ENCODE results near the gene FAM163B. TPM values are rescaled to one million over a fixed set of nuclear protein-coding genes. Genes with fewer than 3 reads are reported as not detected.
"Not testable (repeated sequence)": the region's sequence is repeated elsewhere in the genome, so short reads cannot be mapped to it uniquely, and the experiment has no call there.

Gene FAM163B
- polyA plus RNA-seq, 1 of the 3 experiments (the other 2 are of a cell fraction), result 0.05 TPM

DNA sequence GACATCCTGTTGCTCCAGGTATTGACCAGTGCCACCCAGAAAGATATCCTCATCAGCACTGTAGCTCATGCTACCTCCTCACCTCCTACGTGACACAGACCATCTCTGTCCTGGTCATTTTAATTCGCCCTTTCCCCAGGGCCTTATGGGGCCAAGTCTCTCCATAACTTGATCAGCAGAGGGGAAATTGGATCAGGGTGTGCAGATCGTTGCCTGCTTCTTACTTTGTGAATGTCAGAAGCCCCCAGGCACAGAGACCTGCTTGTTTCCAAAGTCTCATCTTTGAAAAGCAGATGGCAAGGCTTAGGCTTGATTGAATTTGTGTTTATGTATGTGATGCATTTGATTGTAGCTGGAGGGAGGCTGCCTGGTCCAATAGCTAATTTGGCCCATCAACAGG, 18.2 kb upstream of the FAM163B start (continued):
- peak; percentile 10; the same call in 1 of the 2 replicates for TF ChIP-seq TCF12 (IDR thresholded peaks at IDR 0.05)
- no peak for TF ChIP-seq TEAD4 (IDR thresholded peaks at IDR 0.05; ENCODE audit: borderline replicate concordance, insufficient read depth)
- TF ChIP-seq ELF1 (IDR thresholded peaks at IDR 0.05), result no peak
- no peak for TF ChIP-seq POLR2AphosphoS5 (IDR thresholded peaks at IDR 0.05; ENCODE audit: low read depth, low read length)
- peak; percentile 86 for TF ChIP-seq GATA2 (CRISPR knock-in tag; IDR thresholded peaks at IDR 0.05)
- TF ChIP-seq RAD21 (IDR thresholded peaks at IDR 0.05; ENCODE audit: low read length), result no peak; the same call in 1 of the 2 replicates
- TF ChIP-seq SMC3 (IDR thresholded peaks at IDR 0.05; ENCODE audit: low read depth, low read length), result no peak
- 0 out of 2 replicates have a peak, but pooled peaks have one; percentile 28 for TF ChIP-seq RFX5 (IDR thresholded peaks at IDR 0.05; ENCODE audit: low read length)
- TF ChIP-seq RXRA (IDR thresholded peaks at IDR 0.05; ENCODE audit: borderline replicate concordance, low read depth), result no peak
- TF ChIP-seq RCOR1 (IDR thresholded peaks at IDR 0.05; ENCODE audit: low read length), result peak; percentile 85
- TF ChIP-seq, protein P1, sequence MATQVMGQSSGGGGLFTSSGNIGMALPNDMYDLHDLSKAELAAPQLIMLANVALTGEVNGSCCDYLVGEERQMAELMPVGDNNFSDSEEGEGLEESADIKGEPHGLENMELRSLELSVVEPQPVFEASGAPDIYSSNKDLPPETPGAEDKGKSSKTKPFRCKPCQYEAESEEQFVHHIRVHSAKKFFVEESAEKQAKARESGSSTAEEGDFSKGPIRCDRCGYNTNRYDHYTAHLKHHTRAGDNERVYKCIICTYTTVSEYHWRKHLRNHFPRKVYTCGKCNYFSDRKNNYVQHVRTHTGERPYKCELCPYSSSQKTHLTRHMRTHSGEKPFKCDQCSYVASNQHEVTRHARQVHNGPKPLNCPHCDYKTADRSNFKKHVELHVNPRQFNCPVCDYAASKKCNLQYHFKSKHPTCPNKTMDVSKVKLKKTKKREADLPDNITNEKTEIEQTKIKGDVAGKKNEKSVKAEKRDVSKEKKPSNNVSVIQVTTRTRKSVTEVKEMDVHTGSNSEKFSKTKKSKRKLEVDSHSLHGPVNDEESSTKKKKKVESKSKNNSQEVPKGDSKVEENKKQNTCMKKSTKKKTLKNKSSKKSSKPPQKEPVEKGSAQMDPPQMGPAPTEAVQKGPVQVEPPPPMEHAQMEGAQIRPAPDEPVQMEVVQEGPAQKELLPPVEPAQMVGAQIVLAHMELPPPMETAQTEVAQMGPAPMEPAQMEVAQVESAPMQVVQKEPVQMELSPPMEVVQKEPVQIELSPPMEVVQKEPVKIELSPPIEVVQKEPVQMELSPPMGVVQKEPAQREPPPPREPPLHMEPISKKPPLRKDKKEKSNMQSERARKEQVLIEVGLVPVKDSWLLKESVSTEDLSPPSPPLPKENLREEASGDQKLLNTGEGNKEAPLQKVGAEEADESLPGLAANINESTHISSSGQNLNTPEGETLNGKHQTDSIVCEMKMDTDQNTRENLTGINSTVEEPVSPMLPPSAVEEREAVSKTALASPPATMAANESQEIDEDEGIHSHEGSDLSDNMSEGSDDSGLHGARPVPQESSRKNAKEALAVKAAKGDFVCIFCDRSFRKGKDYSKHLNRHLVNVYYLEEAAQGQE (IDR thresholded peaks at IDR 0.05; ENCODE audit: low read depth, low read length), result no peak
- no peak for TF ChIP-seq ZBTB33 (IDR thresholded peaks at IDR 0.05; ENCODE audit: borderline replicate concordance, low read depth)
- TF ChIP-seq EZH2phosphoT487 (IDR thresholded peaks at IDR 0.05; ENCODE audit: borderline replicate concordance, low read depth), result no peak
- no peak for TF ChIP-seq NRF1 (IDR thresholded peaks at IDR 0.05; ENCODE audit: low read depth, low read length)
- TF ChIP-seq YY1 (IDR thresholded peaks at IDR 0.05; ENCODE audit: low read depth), result no peak
- TF ChIP-seq MXI1 (IDR thresholded peaks at IDR 0.05; ENCODE audit: low read depth, low read length), result peak; percentile 24; the same call in 1 of the 2 replicates
- TF ChIP-seq SIN3A (IDR thresholded peaks at IDR 0.05; ENCODE audit: borderline replicate concordance, low read depth, low read length), result no peak
- TF ChIP-seq GABPA (IDR thresholded peaks at IDR 0.05; ENCODE audit: low read depth), result no peak
- TF ChIP-seq EP300 (IDR thresholded peaks at IDR 0.05; ENCODE audit: borderline replicate concordance in 1 of 2, low read depth in 1 of 2, low read length in 1 of 2), result peak in 1 of 2 experiments; percentile 99; a peak in 2 of 4 replicates
- no peak for TF ChIP-seq TAF1 (IDR thresholded peaks at IDR 0.05; ENCODE audit: borderline replicate concordance, low read depth, low read length)
- TF ChIP-seq, protein P2, sequence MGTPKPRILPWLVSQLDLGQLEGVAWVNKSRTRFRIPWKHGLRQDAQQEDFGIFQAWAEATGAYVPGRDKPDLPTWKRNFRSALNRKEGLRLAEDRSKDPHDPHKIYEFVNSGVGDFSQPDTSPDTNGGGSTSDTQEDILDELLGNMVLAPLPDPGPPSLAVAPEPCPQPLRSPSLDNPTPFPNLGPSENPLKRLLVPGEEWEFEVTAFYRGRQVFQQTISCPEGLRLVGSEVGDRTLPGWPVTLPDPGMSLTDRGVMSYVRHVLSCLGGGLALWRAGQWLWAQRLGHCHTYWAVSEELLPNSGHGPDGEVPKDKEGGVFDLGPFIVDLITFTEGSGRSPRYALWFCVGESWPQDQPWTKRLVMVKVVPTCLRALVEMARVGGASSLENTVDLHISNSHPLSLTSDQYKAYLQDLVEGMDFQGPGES (IDR thresholded peaks at IDR 0.05; ENCODE audit: low read depth, low read length), result no peak
- TF ChIP-seq NFIC (IDR thresholded peaks at IDR 0.05; ENCODE audit: borderline replicate concordance), result no peak

DNA sequence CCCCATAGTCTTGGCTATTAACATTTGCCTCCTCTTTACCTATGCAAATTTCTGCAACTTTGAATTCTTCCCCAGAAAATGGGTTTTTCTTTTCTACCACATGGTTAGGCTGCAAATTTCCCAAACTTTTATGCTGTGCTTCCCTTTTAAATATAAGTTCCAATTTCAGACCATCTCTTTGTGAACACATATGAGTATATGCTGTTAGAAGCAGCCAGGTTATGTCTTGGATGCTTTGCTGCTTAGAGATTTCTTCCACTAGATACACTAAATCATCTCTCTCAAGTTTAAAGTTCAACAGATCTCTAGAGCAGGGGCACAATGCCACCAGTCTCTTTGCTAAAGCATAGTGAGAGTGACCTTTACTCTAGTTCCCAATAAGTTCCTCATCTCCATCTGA, 16.8 kb upstream of the FAM163B start:
- POLR2A ChIA-PET; H3K9me2 ChIP-seq; H3K36me3 ChIP-seq (replicated peaks in 1 of 2; ENCODE audit: control insufficient read depth in 1 of 2, insufficient read depth in 2 of 2, low read length in 1 of 2); H3K79me2 ChIP-seq (ENCODE audit: insufficient read depth); H2AFZ ChIP-seq (ENCODE audit: low read depth); H3K9me3 ChIP-seq; H3K9ac ChIP-seq; H3K4me3 ChIP-seq (ENCODE audit: low read depth in 2 of 2, low read length in 1 of 2); H3K4me2 ChIP-seq; CTCF ChIA-PET; H4K20me1 ChIP-seq (ENCODE audit: insufficient read depth); DNase-seq; H3F3A ChIP-seq (replicated peaks; ENCODE audit: insufficient read depth): not testable (repeated sequence)
- peaks cover 13% of the 10 kb centered on the region; the same call in 1 of the 2 replicates for H3K27me3 ChIP-seq (ENCODE audit: insufficient read depth)
- H3K27ac ChIP-seq (ENCODE audit: low read depth in 2 of 2, low read length in 1 of 2), result peak overlapping the region in 1 of 2 experiments; percentile 100; a peak in 2 of 4 replicates
- H3K4me1 ChIP-seq (ENCODE audit: control insufficient read depth in 1 of 2, insufficient read depth in 2 of 2, low read depth in 1 of 2, low read length in 1 of 2), result peaks cover 0 to 49% of the 10 kb centered on the region in 2 experiments; a peak in 1 of 4 replicates

All from SK-N-SH (cell line).